H1 (cell line): ENCODE results near the gene ZFAND3. TPM values are rescaled to one million over a fixed set of nuclear protein-coding genes. Genes with fewer than 3 reads are reported as not detected.

Source experiments
- CTCF ChIA-PET: fragments of 300-600 bp; sonication (Branson Sonifier 250); formaldehyde crosslinking; loops from one replicate; lab custom pipeline; 2021; ENCODE audit not compliant: partially characterized antibody; lab: Charles Lee
- POLR2A ChIA-PET: fragments of 300-600 bp; sonication (Branson Sonifier 250); formaldehyde crosslinking; loops from one replicate; lab custom pipeline; 2021; ENCODE audit warnings: inconsistent platforms; ENCODE audit not compliant: partially characterized antibody; lab: Charles Lee
- DNase-seq, 2 experiments: peaks; one replicate each; pipeline versions ENCODE4 v3.0.0 to v3.0.0-alpha.2; 2010 to 2022; ENCODE audit warnings: low spot score in 2 of 2, low read depth in 1 of 2, mixed read lengths in 1 of 2
- FAIRE-seq: peaks from 2 replicates; lab custom pipeline; 2011; peaks lifted over from hg19 to GRCh38; lab: Jason Lieb, UNC
- H2AFZ ChIP-seq: 2 replicates; pipeline ENCODE4 v1.8.1; 2012; ENCODE audit warnings: low read length, inconsistent platforms
- H2AK5ac ChIP-seq: 2 replicates; pipeline ENCODE4 v1.6.1; 2013; ENCODE audit warnings: low read depth, low read length
- H2BK120ac ChIP-seq: replicated peaks from 2 replicates; pipeline ENCODE3; 2013; ENCODE audit warnings: low read depth, low read length, inconsistent platforms
- H2BK12ac ChIP-seq: 2 replicates; pipeline ENCODE4 v1.6.1; 2013; ENCODE audit warnings: low read depth, low read length
- H2BK15ac ChIP-seq: 2 replicates; pipeline ENCODE4 v1.6.1; 2013; ENCODE audit warnings: low read length
- H2BK20ac ChIP-seq: 2 replicates; pipeline ENCODE4 v1.6.1; 2013; ENCODE audit warnings: low read length
- H2BK5ac ChIP-seq: 2 replicates; pipeline ENCODE4 v1.6.1; 2013; ENCODE audit warnings: low read depth, low read length
- H3K14ac ChIP-seq: 2 replicates; pipeline ENCODE4 v1.6.1; 2013; ENCODE audit warnings: inconsistent platforms; ENCODE audit not compliant: insufficient read length
- H3K18ac ChIP-seq: 2 replicates; pipeline ENCODE4 v1.6.1; 2013; ENCODE audit warnings: low read length; ENCODE audit errors: extremely low read depth
- H3K23ac ChIP-seq: 2 replicates; pipeline ENCODE4 v1.6.1; 2013; ENCODE audit warnings: inconsistent platforms; ENCODE audit not compliant: insufficient read length
- H3K23me2 ChIP-seq: 2 replicates; pipeline ENCODE4 v1.6.1; 2013; ENCODE audit warnings: low read depth, low read length
- H3K27ac ChIP-seq: 2 replicates; pipeline ENCODE4 v1.6.1; 2011; ENCODE audit warnings: low read depth, low read length, inconsistent platforms
- H3K27me3 ChIP-seq, 4 experiments: replicated peaks in 1 of 4; 1 replicate in 1 of 4; 2 replicates in 3 of 4; pipeline versions ENCODE4 v1.6.1 to v1.8.1; 2011 to 2013; ENCODE audit warnings: low read length in 3 of 4, mild to moderate bottlenecking in 3 of 4, inconsistent platforms in 2 of 4, mixed read lengths in 2 of 4, moderate library complexity in 1 of 4; ENCODE audit not compliant: control insufficient read depth in 3 of 4, insufficient read depth in 3 of 4; ENCODE audit errors: extremely low read depth in 1 of 4
- H3K36me3 ChIP-seq, 4 experiments: 2 replicates each; pipeline versions ENCODE4 v1.6.1 to v1.8.1; 2011 to 2013; ENCODE audit warnings: mild to moderate bottlenecking in 4 of 4, low read length in 3 of 4, moderate library complexity in 2 of 4, control low read depth in 1 of 4, inconsistent platforms in 1 of 4; ENCODE audit not compliant: insufficient read depth in 4 of 4, control insufficient read depth in 2 of 4
- H3K4ac ChIP-seq: replicated peaks from 2 replicates; pipeline ENCODE3; 2013; ENCODE audit warnings: low read length, low read depth, mixed read lengths, inconsistent platforms; ENCODE audit not compliant: insufficient read length
- H3K4me1 ChIP-seq, 4 experiments: replicated peaks in 1 of 4; 1 replicate in 1 of 4; 2 replicates in 3 of 4; pipeline versions ENCODE4 v1.6.1 to v1.8.1; 2011 to 2013; ENCODE audit warnings: low read length in 3 of 4, inconsistent platforms in 2 of 4, mixed read lengths in 1 of 4; ENCODE audit not compliant: insufficient read depth in 4 of 4, control insufficient read depth in 3 of 4
- H3K4me2 ChIP-seq, 2 experiments: 2 replicates each; pipeline versions ENCODE4 v1.6.1 to v1.8.1; 2011 to 2013; ENCODE audit warnings: low read depth in 2 of 2, low read length in 2 of 2, control low read depth in 1 of 2, inconsistent platforms in 1 of 2, mild to moderate bottlenecking in 1 of 2; ENCODE audit not compliant: insufficient read depth in 1 of 2
- H3K4me3 ChIP-seq, 4 experiments: fragments of 200-600, 300-600 bp in 1 of 4; sonication (generic), shearing (Covaris generic), sonication (Bioruptor Twin) in 1 of 4; 2 replicates each; pipeline versions ENCODE4 v1.5.1 to v1.8.1; 2011 to 2016; ENCODE audit warnings: low read length in 4 of 4, low read depth in 3 of 4, control low read depth in 2 of 4, inconsistent platforms in 2 of 4, mild to moderate bottlenecking in 2 of 4, mixed read lengths in 1 of 4, moderate library complexity in 1 of 4; ENCODE audit not compliant: insufficient read depth in 2 of 4; ENCODE audit errors: extremely low read depth in 1 of 4
- H3K56ac ChIP-seq: replicated peaks from 2 replicates; pipeline ENCODE3; 2013; ENCODE audit warnings: low read depth, mild to moderate bottlenecking, mixed read lengths, low read length, inconsistent platforms; ENCODE audit not compliant: insufficient read length
- H3K79me1 ChIP-seq: 2 replicates; pipeline ENCODE4 v1.6.1; 2013; ENCODE audit warnings: low read depth, low read length, control low read depth
- H3K79me2 ChIP-seq, 2 experiments: 2 replicates each; pipeline versions ENCODE4 v1.6.1 to v1.8.1; 2012 to 2013; ENCODE audit warnings: low read length in 2 of 2, mild to moderate bottlenecking in 2 of 2, inconsistent platforms in 1 of 2; ENCODE audit not compliant: insufficient read depth in 2 of 2, control insufficient read depth in 1 of 2
- H3K9ac ChIP-seq, 4 experiments: replicated peaks in 1 of 4; 1 replicate in 1 of 4; 2 replicates in 3 of 4; pipeline versions ENCODE4 v1.6.1 to v1.8.1; 2011 to 2013; ENCODE audit warnings: low read depth in 3 of 4, low read length in 3 of 4, control low read depth in 2 of 4, mild to moderate bottlenecking in 2 of 4, moderate library complexity in 2 of 4, inconsistent platforms in 1 of 4; ENCODE audit errors: extremely low read depth in 1 of 4
- H3K9me3 ChIP-seq, 2 experiments: 2 replicates each; pipeline versions ENCODE4 v1.6.1 to v1.8.1; 2012 to 2013; ENCODE audit warnings: mild to moderate bottlenecking in 2 of 2, moderate library complexity in 2 of 2, control low read depth in 1 of 2, inconsistent platforms in 1 of 2, low read depth in 1 of 2, low read length in 1 of 2, mixed read lengths in 1 of 2; ENCODE audit not compliant: insufficient read depth in 2 of 2
- H4K20me1 ChIP-seq, 2 experiments: replicated peaks in 1 of 2; 2 replicates each; pipeline versions ENCODE3 to v1.8.1; 2011 to 2013; ENCODE audit warnings: inconsistent platforms in 2 of 2, low read length in 2 of 2, mild to moderate bottlenecking in 1 of 2; ENCODE audit not compliant: insufficient read depth in 2 of 2, control insufficient read depth in 1 of 2
- H4K5ac ChIP-seq: 2 replicates; pipeline ENCODE4 v1.6.1; 2013; ENCODE audit warnings: low read length, low read depth, mixed read lengths, inconsistent platforms; ENCODE audit not compliant: insufficient read length
- H4K8ac ChIP-seq: 2 replicates; pipeline ENCODE4 v1.8.0; 2013; ENCODE audit warnings: mild to moderate bottlenecking, moderate library complexity, low read length, inconsistent platforms; ENCODE audit not compliant: insufficient read depth; ENCODE audit errors: extremely low read depth
- H4K91ac ChIP-seq: replicated peaks from 2 replicates; pipeline ENCODE3; 2013; ENCODE audit warnings: low read length, mixed read lengths, inconsistent platforms; ENCODE audit not compliant: insufficient read length
- ATF2 ChIP-seq: IDR thresholded peaks from 2 replicates; pipeline ENCODE4 v1.6.1; 2012; ENCODE audit warnings: low read length, inconsistent platforms
- CBX8 ChIP-seq: fragments of 300-800, 300-1000 bp; sonication (generic); IDR thresholded peaks from 2 replicates; pipeline ENCODE4 v1.7.1; 2016; ENCODE audit warnings: low read depth, low read length, borderline replicate concordance
- CEBPB ChIP-seq: IDR thresholded peaks from 2 replicates; pipeline ENCODE4 v1.6.1; 2012; ENCODE audit warnings: low read depth, low read length
- CREB1 ChIP-seq: IDR thresholded peaks from 2 replicates; pipeline ENCODE4 v1.6.1; 2012; ENCODE audit warnings: inconsistent platforms
- EZH2 ChIP-seq: fragments of 200-600 bp; sonication (generic); IDR thresholded peaks from 2 replicates; pipeline ENCODE4 v1.7.1; 2012; ENCODE audit warnings: low read depth, mild to moderate bottlenecking, moderate library complexity, low read length, inconsistent platforms; ENCODE audit not compliant: severe bottlenecking
- GTF2F1 ChIP-seq: IDR thresholded peaks from 2 replicates; pipeline ENCODE4 v1.6.1; 2012; ENCODE audit warnings: low read depth, low read length, improper control_type of control experiment, borderline replicate concordance
- MAX ChIP-seq: IDR thresholded peaks from 2 replicates; pipeline ENCODE4 v1.6.1; 2012; ENCODE audit warnings: inconsistent platforms
- POLR2A ChIP-seq, 2 experiments: IDR thresholded peaks; 1 replicate in 1 of 2; 2 replicates in 1 of 2; pipeline ENCODE4 v1.6.1; 2011; ENCODE audit warnings: low read depth in 2 of 2, low read length in 2 of 2, mild to moderate bottlenecking in 2 of 2; ENCODE audit errors: control extremely low read depth in 1 of 2
- POLR2AphosphoS5 ChIP-seq: IDR thresholded peaks from 2 replicates; pipeline ENCODE4 v1.6.1; 2011; ENCODE audit warnings: low read depth, low read length
- RAD21 ChIP-seq, 2 experiments: IDR thresholded peaks in 1 of 2; conservative IDR thresholded peaks in 1 of 2; 2 replicates each; pipeline ENCODE4 v1.6.1; 2011; ENCODE audit warnings: low read depth in 2 of 2, low read length in 2 of 2, improper control_type of control experiment in 1 of 2, inconsistent platforms in 1 of 2, mild to moderate bottlenecking in 1 of 2, moderate library complexity in 1 of 2
- SP1 ChIP-seq: IDR thresholded peaks from 2 replicates; pipeline ENCODE4 v1.6.1; 2011; ENCODE audit warnings: low read depth, low read length
- SUZ12 ChIP-seq: fragments of 200-600 bp; sonication (generic); IDR thresholded peaks from 2 replicates; pipeline ENCODE4 v1.6.1; 2012; ENCODE audit warnings: mild to moderate bottlenecking, inconsistent platforms, low read length, moderate library complexity, mixed read lengths
- TAF7 ChIP-seq: optimal IDR thresholded peaks from 2 replicates; pipeline ENCODE3; 2011; ENCODE audit warnings: low read depth, mild to moderate bottlenecking, inconsistent platforms, low read length, moderate library complexity, borderline replicate concordance
- YY1 ChIP-seq: IDR thresholded peaks from 2 replicates; pipeline ENCODE4 v1.6.1; 2011; ENCODE audit warnings: low read depth, mild to moderate bottlenecking, low read length
- WGBS, 2 experiments: shearing (Covaris generic) in 1 of 2; methylation state at CpG; one replicate each; pipeline versions ENCODE4 v1.1.6 to v1.1.7; 2013 to 2015; ENCODE audit warnings: low lambda C conversion rate in 2 of 2, mixed read lengths in 2 of 2, inconsistent platforms in 1 of 2, low coverage in 1 of 2, missing lambda C conversion rate in 1 of 2; ENCODE audit not compliant: insufficient replicate concordance in 2 of 2, insufficient coverage in 1 of 2, insufficient read length in 1 of 2; ENCODE audit errors: extremely low coverage in 1 of 2, missing lambda C conversion rate in 1 of 2; 5-methylcytosine and 5-hydroxymethylcytosine counted together
- polyA plus RNA-seq, 7 experiments: library from polyadenylated mRNA; depleted of rRNA in 3 of 7; stranded (reverse) in 5 of 7; unstranded in 2 of 7; fragments of >200 nt in 5 of 7; fragments of 200-250 nt in 2 of 7; gene quantifications; 1 replicate in 5 of 7; 2 replicates in 1 of 7; 4 replicates in 1 of 7; pipeline versions ENCODE4 v1.2.1 to v1.2.3, GENCODE V29; 2011 to 2013; ENCODE audit warnings: missing spikeins in 2 of 7, mixed read lengths in 2 of 7
- total RNA-seq: library from RNA; stranded (reverse); fragmentation: NEBNext Ultra II Directional; extraction: Animal tissue kit (Norgen Biotek cat#: 25700); gene quantifications from 2 replicates; pipeline ENCODE4 v1.2.1, GENCODE V29; 2021

ZFAND3 gene
- total and polyA plus RNA-seq, 2 of the 8 experiments (the other 6 are each of a cell fraction or from before 2014, with no cell fraction given), result 13.0 to 51.3 TPM

DNA sequence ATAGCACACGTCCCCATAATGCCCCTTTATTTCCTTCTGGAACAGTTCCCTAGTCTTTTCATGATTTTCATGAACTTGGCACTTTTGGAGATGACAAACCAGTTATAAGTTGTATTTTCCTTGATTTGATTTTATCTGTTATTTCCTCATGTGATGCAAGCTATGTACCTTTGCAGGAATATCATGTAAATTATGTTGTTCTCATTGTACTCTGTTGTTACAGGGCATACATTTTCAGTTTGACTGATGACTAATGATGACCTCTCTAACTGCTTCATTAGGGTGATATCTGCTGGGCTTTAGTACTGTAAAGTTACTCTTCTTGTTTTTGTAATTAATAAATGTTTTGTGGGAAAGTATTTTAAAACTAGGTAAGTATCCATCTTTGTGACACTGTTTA is 147.3 kb downstream of the ZFAND3 start:
- WGBS, 2 experiments, result 76% methylated on average over 1 of the region's 1 CpG; no CpG with 5 or more reads in 1 of the 2 experiments
- H3K9me3 ChIP-seq, result peaks cover 0 to 6% of the 10 kb centered on the region in 2 experiments; a peak in 1 of 4 replicates
- ChIA-PET POLR2A (no interaction called here), CTCF (no interaction called here)
- no peak overlapping the region for H3K4me3 ChIP-seq
- H3K4me2 ChIP-seq, result no peak overlapping the region
- no peak overlapping the region for H2BK12ac ChIP-seq
- DNase-seq (no peak), FAIRE-seq (no peak)
- H3K4me1 ChIP-seq, result no peaks in the 10 kb centered on the region
- no peak overlapping the region for H4K91ac ChIP-seq
- no peaks in the 10 kb centered on the region for H3K79me1 ChIP-seq
- H3K23me2 ChIP-seq, result no peaks in the 10 kb centered on the region
- no peak overlapping the region for H3K14ac ChIP-seq
- no peaks in the 10 kb centered on the region for H3K27me3 ChIP-seq
- no peak overlapping the region for H3K18ac ChIP-seq
- H3K36me3 ChIP-seq, result no peaks in the 10 kb centered on the region
- no peak overlapping the region for H3K4ac ChIP-seq
- H4K5ac ChIP-seq, result no peak overlapping the region
- H2AFZ ChIP-seq, result no peak overlapping the region
- peaks cover 0 to 11% of the 10 kb centered on the region in 2 experiments; a peak in 2 of 4 replicates for H3K79me2 ChIP-seq
- H2BK120ac ChIP-seq, result no peak overlapping the region
- H3K56ac ChIP-seq, result no peak overlapping the region
- H3K27ac ChIP-seq, result no peak overlapping the region
- no peak overlapping the region for H2BK15ac ChIP-seq
- no peak overlapping the region for H2AK5ac ChIP-seq
- H3K9ac ChIP-seq, result no peak overlapping the region
- H2BK5ac ChIP-seq, result no peak overlapping the region
- no peak overlapping the region for H3K23ac ChIP-seq
- H4K8ac ChIP-seq, result no peak overlapping the region
- H2BK20ac ChIP-seq, result no peak overlapping the region
- peaks cover 0 to 1% of the 10 kb centered on the region in 2 experiments for H4K20me1 ChIP-seq
- TF ChIP-seq EZH2, result no peak
- no peak for TF ChIP-seq CBX8
- no peak for TF ChIP-seq GTF2F1
- no peak for TF ChIP-seq ATF2
- TF ChIP-seq SP1, result no peak
- TF ChIP-seq MAX, result no peak
- TF ChIP-seq POLR2A (IDR thresholded peaks at IDR 0.05; ENCODE audit: control extremely low read depth in 1 of 2, low read depth in 2 of 2, low read length in 2 of 2), result no peak
- no peak for TF ChIP-seq POLR2AphosphoS5
- no peak for TF ChIP-seq CREB1
- no peak for TF ChIP-seq TAF7
- no peak for TF ChIP-seq SUZ12
- TF ChIP-seq RAD21 (IDR thresholded peaks at IDR 0.05 in 1 of 2, conservative IDR thresholded peaks at IDR 0.05 in 1 of 2; ENCODE audit: low read depth in 2 of 2, low read length in 2 of 2), result no peak
- no peak for TF ChIP-seq CEBPB
- no peak for TF ChIP-seq YY1
